GM12878 (cell line): ENCODE measurements around the gene TARBP1. TPM values are rescaled to one million over a fixed set of nuclear protein-coding genes. Genes with fewer than 3 reads are reported as not detected.

Experiments used
- ASH2L ChIP-seq: fragments of 300-600, 200-600 bp; sonication (generic); IDR thresholded peaks from 2 replicates; pipeline ENCODE4 v1.6.1; 2017; ENCODE audit warnings: low read depth, mild to moderate bottlenecking, borderline replicate concordance
- BCL11A ChIP-seq: IDR thresholded peaks from 2 replicates; pipeline ENCODE4 v1.6.1; 2011; ENCODE audit warnings: low read depth, low read length
- CEBPB ChIP-seq, 2 experiments: fragments of 150-350 bp in 1 of 2; IDR thresholded peaks; 2 replicates each; pipeline ENCODE4 v1.6.1; 2012 to 2014; ENCODE audit warnings: low read depth in 2 of 2, low read length in 2 of 2, borderline replicate concordance in 1 of 2, inconsistent platforms in 1 of 2
- CHD2 ChIP-seq: IDR thresholded peaks from 2 replicates; pipeline ENCODE4 v1.6.1; 2011; ENCODE audit warnings: low read depth, low read length, improper control_type of control experiment, borderline replicate concordance
- CUX1 ChIP-seq: IDR thresholded peaks from 2 replicates; pipeline ENCODE4 v1.6.1; 2012; ENCODE audit warnings: improper control_type of control experiment, low read depth, low read length; ENCODE audit not compliant: insufficient replicate concordance
- MXI1 ChIP-seq: fragments of 150-350 bp; IDR thresholded peaks from 2 replicates; pipeline ENCODE4 v1.6.1; 2011; ENCODE audit warnings: low read depth, mild to moderate bottlenecking, inconsistent platforms, low read length, improper control_type of control experiment
- MYB ChIP-seq: fragments of 150-350 bp; IDR thresholded peaks from 2 replicates; pipeline ENCODE4 v1.6.1; 2014; ENCODE audit warnings: mild to moderate bottlenecking, low read depth, low read length, borderline replicate concordance
- NFYA ChIP-seq: IDR thresholded peaks from 2 replicates; pipeline ENCODE4 v1.6.1; 2011; ENCODE audit warnings: low read depth, mild to moderate bottlenecking, low read length, improper control_type of control experiment, borderline replicate concordance
- NKRF ChIP-seq: fragments of 450-650 bp; conservative IDR thresholded peaks from 2 replicates; pipeline ENCODE4 v1.6.1; 2017; ENCODE audit warnings: mild to moderate bottlenecking, moderate library complexity
- PBX3 ChIP-seq: IDR thresholded peaks from 2 replicates; pipeline ENCODE4 v1.6.1; 2011; ENCODE audit warnings: mild to moderate bottlenecking, low read depth, low read length, moderate library complexity; ENCODE audit not compliant: insufficient replicate concordance
- RCOR1 ChIP-seq: conservative IDR thresholded peaks from 2 replicates; pipeline ENCODE4 v1.6.1; 2012; ENCODE audit warnings: low read depth, low read length, improper control_type of control experiment
- SUPT20H ChIP-seq: IDR thresholded peaks from 2 replicates; pipeline ENCODE4 v1.6.1; 2011; ENCODE audit warnings: low read depth, mild to moderate bottlenecking, low read length, moderate library complexity, borderline replicate concordance; ENCODE audit not compliant: control insufficient read depth
- USF1 ChIP-seq: IDR thresholded peaks from 2 replicates; pipeline ENCODE4 v1.6.1; 2011; ENCODE audit warnings: borderline replicate concordance, low read depth, mild to moderate bottlenecking, moderate library complexity, mixed read lengths, low read length; ENCODE audit not compliant: insufficient read depth; ENCODE audit errors: extremely low read length
- YY1 ChIP-seq: IDR thresholded peaks from 2 replicates; pipeline ENCODE4 v1.6.1; 2011; ENCODE audit warnings: low read depth, mild to moderate bottlenecking, low read length
- ZNF217 ChIP-seq: fragments of 450-650 bp; IDR thresholded peaks from 2 replicates; pipeline ENCODE4 v1.6.1; 2017; ENCODE audit warnings: antibody characterized with exemption, mild to moderate bottlenecking
- ZNF274 ChIP-seq: IDR thresholded peaks from one replicate; pipeline ENCODE4 v1.8.0; 2011; ENCODE audit not compliant: insufficient read length, insufficient read depth
- polyA plus RNA-seq, 11 experiments: library from polyadenylated mRNA; depleted of rRNA in 4 of 11; unstranded in 6 of 11; stranded (reverse) in 5 of 11; fragments of >200 nt; fragmentation: Nextera tagmentation in 4 of 11; fragmentation: Illumina TruSeq in 1 of 11; extraction: Ambion mirVana in 4 of 11; extraction: Trizol in 1 of 11; gene quantifications; 1 replicate in 1 of 11; 2 replicates in 10 of 11; pipeline versions ENCODE4 v1.2.1 to v1.2.3, GENCODE V29; 2011 to 2016; ENCODE audit warnings: inconsistent platforms in 2 of 11, missing spikeins in 2 of 11, low read depth in 1 of 11
- total RNA-seq, 4 experiments: library from RNA; depleted of rRNA in 3 of 4; stranded (reverse); fragments of >200 nt in 3 of 4; fragmentation: Illumina TruSeq in 1 of 4; extraction: Trizol in 1 of 4; gene quantifications; 2 replicates each; pipeline versions ENCODE4 v1.2.1 to v1.2.3, GENCODE V29; 2013 to 2021
- TF ChIP-seq, protein P1 (sequence below): IDR thresholded peaks from 2 replicates; pipeline ENCODE4 v1.6.1; 2012; ENCODE audit warnings: mild to moderate bottlenecking, low read depth, low read length

TARBP1 gene
- total and polyA plus RNA-seq, 10 of the 15 experiments (the other 5 are each of a cell fraction or from before 2014, with no cell fraction given): 10.8 to 94.4 (median 35.3) TPM

DNA sequence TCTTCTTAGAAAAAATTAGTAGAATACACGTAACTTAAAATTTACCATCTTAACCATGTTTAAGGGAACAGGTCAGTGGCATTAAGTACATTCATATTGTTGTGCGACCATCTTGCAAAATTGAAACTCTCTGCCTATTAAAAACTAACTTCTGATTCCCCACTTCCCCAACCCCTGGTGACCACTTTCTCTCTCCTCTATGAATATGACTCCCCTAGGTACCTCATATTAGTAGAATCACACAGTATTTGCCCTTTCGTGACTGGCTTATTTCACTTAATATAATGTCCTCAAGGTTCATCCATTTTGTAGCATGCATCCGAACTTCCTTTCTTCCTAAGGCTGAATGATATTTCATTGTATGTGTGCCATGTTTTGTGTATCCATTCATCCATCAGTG, 15.1 kb upstream of the TARBP1 start (continued):
- TF ChIP-seq, protein P1, sequence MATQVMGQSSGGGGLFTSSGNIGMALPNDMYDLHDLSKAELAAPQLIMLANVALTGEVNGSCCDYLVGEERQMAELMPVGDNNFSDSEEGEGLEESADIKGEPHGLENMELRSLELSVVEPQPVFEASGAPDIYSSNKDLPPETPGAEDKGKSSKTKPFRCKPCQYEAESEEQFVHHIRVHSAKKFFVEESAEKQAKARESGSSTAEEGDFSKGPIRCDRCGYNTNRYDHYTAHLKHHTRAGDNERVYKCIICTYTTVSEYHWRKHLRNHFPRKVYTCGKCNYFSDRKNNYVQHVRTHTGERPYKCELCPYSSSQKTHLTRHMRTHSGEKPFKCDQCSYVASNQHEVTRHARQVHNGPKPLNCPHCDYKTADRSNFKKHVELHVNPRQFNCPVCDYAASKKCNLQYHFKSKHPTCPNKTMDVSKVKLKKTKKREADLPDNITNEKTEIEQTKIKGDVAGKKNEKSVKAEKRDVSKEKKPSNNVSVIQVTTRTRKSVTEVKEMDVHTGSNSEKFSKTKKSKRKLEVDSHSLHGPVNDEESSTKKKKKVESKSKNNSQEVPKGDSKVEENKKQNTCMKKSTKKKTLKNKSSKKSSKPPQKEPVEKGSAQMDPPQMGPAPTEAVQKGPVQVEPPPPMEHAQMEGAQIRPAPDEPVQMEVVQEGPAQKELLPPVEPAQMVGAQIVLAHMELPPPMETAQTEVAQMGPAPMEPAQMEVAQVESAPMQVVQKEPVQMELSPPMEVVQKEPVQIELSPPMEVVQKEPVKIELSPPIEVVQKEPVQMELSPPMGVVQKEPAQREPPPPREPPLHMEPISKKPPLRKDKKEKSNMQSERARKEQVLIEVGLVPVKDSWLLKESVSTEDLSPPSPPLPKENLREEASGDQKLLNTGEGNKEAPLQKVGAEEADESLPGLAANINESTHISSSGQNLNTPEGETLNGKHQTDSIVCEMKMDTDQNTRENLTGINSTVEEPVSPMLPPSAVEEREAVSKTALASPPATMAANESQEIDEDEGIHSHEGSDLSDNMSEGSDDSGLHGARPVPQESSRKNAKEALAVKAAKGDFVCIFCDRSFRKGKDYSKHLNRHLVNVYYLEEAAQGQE: no peak
- TF ChIP-seq MYB (no peak), SUPT20H (no peak), MXI1 (no peak), ASH2L (no peak), CUX1 (no peak), BCL11A (peak; percentile 87), USF1 (no peak), CHD2 (no peak), PBX3 (no peak), YY1 (peak; percentile 10; the same call in 1 of the 2 replicates), RCOR1 (no peak), ZNF217 (no peak), NKRF (no peak), ZNF274 (no peak), CEBPB (IDR thresholded peaks at IDR 0.05; ENCODE audit: borderline replicate concordance in 1 of 2, low read depth in 2 of 2, low read length in 2 of 2) (peak in 1 of 2 experiments; percentile 45; a peak in 1 of 4 replicates), NFYA (no peak)
